Astrocyte (in vitro differentiated cells and primary cell): ENCODE data around the gene SHC3. TPM values are rescaled to one million over a fixed set of nuclear protein-coding genes. Genes with fewer than 3 reads are reported as not detected.

Experiments used
- total RNA-seq: library from RNA; stranded (reverse); gene quantifications from 2 replicates; pipeline ENCODE4 v1.2.1, GENCODE V29; 2021

SHC3 gene
- total RNA-seq, 1 donor from 2014 or later: 4.6 TPM

Other genes starting within 250 kb of the SHC3 start
- 24.6 and 35.0 TPM in 2 replicates for gene S1PR3, start 187.3 kb downstream of the SHC3 start, total RNA-seq
- 47.0 and 69.9 TPM in 2 replicates for gene CKS2, start 132.4 kb upstream of the SHC3 start, total RNA-seq
- gene SECISBP2, start 139.7 kb upstream of the SHC3 start, total RNA-seq: 17.8 and 19.0 TPM in 2 replicates